Nucleus accumbens (tissue), 56 donors: ENCODE data around the gene EPHA6.

Source experiments
- DNase-seq, 56 donors: peaks; one replicate each; lab custom pipeline; 2025; lab: John Stamatoyannopoulos, UW

EPHA6 gene

GRCh38 chr3:97680696-97681095 is 866.3 kb downstream of the EPHA6 start:
- DNase-seq: no peak

- DNase-seq: no peak
These were observed 870.1 kb downstream of the EPHA6 start for GRCh38 chr3:97684490-97684889.

GRCh38 chr3:97686258-97686657 is 871.9 kb downstream of the EPHA6 start:
- no peak for DNase-seq

GRCh38 chr3:97687734-97688133 is 873.3 kb downstream of the EPHA6 start:
- no peak for DNase-seq

- DNase-seq: no peak
These were observed 874.7 kb downstream of the EPHA6 start for GRCh38 chr3:97689111-97689510.

GRCh38 chr3:97689962-97690361 is 875.6 kb downstream of the EPHA6 start:
- no peak for DNase-seq

GRCh38 chr3:97691354-97691753 is 877.0 kb downstream of the EPHA6 start:
- no peak for DNase-seq

GRCh38 chr3:97692389-97692788 is 878.0 kb downstream of the EPHA6 start:
- DNase-seq: no peak

- DNase-seq: no peak
These were observed 878.4 kb downstream of the EPHA6 start for GRCh38 chr3:97692831-97693230.

GRCh38 chr3:97694876-97695275 is 880.5 kb downstream of the EPHA6 start:
- no peak for DNase-seq

GRCh38 chr3:97698691-97699090 is 884.3 kb downstream of the EPHA6 start:
- no peak for DNase-seq

GRCh38 chr3:97699889-97700288 is 885.5 kb downstream of the EPHA6 start:
- no peak for DNase-seq

- DNase-seq: no peak
These were observed 891.4 kb downstream of the EPHA6 start for GRCh38 chr3:97705764-97706163.

GRCh38 chr3:97706226-97706625 is 891.8 kb downstream of the EPHA6 start:
- no peak for DNase-seq

GRCh38 chr3:97711654-97712053 is 897.3 kb downstream of the EPHA6 start:
- no peak for DNase-seq

- DNase-seq: no peak
These were observed 898.5 kb downstream of the EPHA6 start for GRCh38 chr3:97712919-97713318.

GRCh38 chr3:97713634-97714033 is 899.2 kb downstream of the EPHA6 start:
- DNase-seq: no peak

- DNase-seq: peak in 42 of 56 donors; percentile 0 to 83 (median 25)
These were observed 904.9 kb downstream of the EPHA6 start for GRCh38 chr3:97719156-97719821.

- no peak for DNase-seq
These were observed 906.0 kb downstream of the EPHA6 start for GRCh38 chr3:97720417-97720816.

GRCh38 chr3:97721446-97721845 is 907.1 kb downstream of the EPHA6 start:
- DNase-seq: peak in 1 of 56 donors; percentile 4

GRCh38 chr3:97736928-97737327 is 922.5 kb downstream of the EPHA6 start:
- DNase-seq: no peak

GRCh38 chr3:97738761-97739160 is 924.4 kb downstream of the EPHA6 start:
- peak in 1 of 56 donors; percentile 2 for DNase-seq

GRCh38 chr3:97742036-97742435 is 927.6 kb downstream of the EPHA6 start:
- no peak for DNase-seq
